GM15510 (cell line): Measurements from ENCODE around the gene PFKFB2.

ENCODE experiments used
- POLR2A ChIP-seq: IDR thresholded peaks from 3 replicates; pipeline ENCODE4 v1.6.1; 2011; ENCODE audit warnings: borderline replicate concordance; ENCODE audit not compliant: insufficient read length; ENCODE audit errors: extremely low read depth

The PFKFB2 gene

DNA sequence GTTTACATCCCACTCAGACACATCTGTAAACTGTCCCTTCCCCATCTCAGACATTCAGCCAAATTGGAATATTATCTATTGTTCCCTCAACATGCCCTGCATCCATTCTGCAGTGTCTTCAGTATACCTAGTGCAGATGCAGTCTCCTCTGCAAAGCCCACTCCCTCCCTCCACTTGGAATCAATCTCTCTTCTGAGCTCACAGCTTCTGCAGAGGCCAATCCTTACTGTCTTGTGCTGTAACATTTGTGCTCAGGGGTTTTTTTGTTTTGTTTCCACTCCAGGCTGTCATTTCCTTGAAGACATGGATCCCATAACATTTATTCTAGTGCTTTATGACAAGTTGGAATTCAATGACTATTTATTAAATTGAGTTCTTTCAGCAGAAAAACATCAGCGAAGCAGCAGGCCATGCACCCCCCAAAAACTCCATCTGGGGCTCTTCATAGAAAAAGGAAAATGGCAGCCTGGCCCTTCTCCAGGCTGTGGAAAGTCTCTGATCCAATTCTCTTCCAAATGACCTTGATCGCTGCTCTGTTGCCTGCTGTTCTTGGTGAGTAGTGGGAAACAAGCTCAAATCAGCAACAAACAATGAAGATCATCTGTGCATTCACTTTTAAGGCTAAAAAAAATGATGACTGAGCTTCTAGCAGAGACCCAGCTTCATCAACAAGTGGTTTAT, 59.7 kb downstream of the PFKFB2 start:
- TF ChIP-seq POLR2A = no peak

DNA sequence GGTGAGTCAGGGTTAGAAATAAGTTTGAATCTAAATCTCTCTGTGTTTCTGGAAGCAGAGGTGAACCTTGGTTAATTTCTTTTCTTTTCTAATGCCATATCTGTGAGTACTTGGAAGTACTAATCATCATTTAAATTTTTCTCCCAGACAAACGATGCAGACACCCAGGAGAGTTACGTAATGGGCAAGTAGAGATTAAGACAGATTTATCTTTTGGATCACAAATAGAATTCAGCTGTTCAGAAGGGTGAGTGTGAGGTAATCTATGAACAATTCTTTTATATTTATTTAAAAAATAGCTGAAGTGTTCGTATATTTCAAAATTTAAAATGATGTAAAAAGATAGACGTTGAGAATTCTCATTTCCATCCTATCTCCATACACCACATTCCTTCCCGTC, 62.2 kb downstream of the PFKFB2 start:
- TF ChIP-seq POLR2A = no peak

DNA sequence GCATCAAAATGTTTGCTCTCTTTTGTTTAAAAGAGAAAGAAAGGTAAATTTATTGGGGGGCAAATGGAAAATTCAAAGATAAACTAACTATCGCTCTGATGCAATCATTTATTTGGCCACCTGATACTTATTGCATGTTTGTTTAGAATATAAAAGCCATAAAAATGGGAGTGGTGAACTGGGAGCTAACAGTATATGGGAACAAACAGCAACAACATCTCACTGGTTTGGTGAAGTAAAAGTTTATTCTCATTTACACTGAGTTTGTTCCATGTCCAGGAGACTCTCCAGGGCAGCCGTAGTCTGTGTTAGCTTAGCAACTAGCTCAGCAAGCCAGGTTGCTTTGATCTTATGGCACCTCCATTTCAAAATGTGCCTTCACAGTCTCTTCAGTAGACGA, 71.3 kb downstream of the PFKFB2 start:
- TF ChIP-seq POLR2A = no peak

DNA sequence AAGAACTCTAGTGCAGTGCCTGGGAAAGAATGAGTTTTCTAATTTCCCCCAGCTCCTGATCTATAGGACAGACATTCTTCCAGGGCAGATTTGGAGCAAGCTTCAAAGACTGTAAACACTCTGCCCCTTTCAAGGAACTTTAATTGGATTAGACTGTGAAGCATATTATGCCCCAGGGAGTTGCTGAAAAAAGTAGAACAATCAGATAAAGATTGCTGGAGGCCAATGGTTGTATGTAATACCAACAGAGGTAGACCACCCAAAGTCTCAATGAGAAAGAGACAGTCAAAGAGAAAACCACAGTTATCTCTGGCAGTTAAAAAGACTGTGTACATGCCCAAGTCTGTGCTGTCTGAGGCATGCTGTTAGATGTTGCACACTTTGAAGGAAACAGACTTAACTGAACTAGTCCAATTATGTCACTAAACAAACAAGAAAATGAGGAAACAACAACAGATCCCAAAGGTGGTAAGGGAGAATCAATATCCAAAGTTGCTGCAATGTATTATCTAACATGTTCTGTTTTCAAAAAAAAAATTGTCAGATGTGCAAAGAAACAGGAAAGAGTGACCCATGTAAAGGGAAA, 75.4 kb downstream of the PFKFB2 start:
- no peak for TF ChIP-seq POLR2A

DNA sequence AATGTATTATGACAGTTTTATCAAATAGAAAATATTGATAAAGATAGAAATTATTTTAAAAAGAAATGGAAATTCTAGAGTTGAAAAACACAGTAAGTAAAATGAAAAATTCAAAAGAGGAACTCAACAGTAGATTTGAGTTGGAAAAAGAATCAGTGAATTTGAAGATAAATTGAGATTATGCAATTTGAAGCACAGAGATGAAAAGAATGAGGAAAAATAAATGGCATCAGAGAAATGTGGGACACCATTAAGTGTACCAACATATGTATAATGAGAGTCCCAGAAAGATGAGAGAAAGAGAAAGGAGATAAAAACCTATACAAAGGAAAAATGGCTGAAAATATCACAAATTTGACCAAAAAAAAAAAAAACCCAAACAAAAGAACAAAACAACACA, 76.0 kb downstream of the PFKFB2 start:
- TF ChIP-seq POLR2A = no peak
